Glomerular endothelial cell (primary cell): ENCODE measurements around the gene IFT81. TPM values are rescaled to one million over a fixed set of nuclear protein-coding genes. Genes with fewer than 3 reads are reported as not detected.
"Not testable (repeated sequence)": the region's sequence is repeated elsewhere in the genome, so short reads cannot be mapped to it uniquely, and the experiment has no call there.

ENCODE experiments used
- DNase-seq: peaks from one replicate; pipeline ENCODE4 v3.0.0-alpha.2; 2011; ENCODE audit warnings: low read depth, low spot score; ENCODE audit errors: extremely low read depth
- total RNA-seq: library from RNA; depleted of rRNA; stranded (reverse); fragments of >200 nt; gene quantifications from 2 replicates; pipeline ENCODE4 v1.2.3, GENCODE V29; 2015

The IFT81 gene
- total RNA-seq, 1 donor from 2014 or later: 11.4 TPM

DNA sequence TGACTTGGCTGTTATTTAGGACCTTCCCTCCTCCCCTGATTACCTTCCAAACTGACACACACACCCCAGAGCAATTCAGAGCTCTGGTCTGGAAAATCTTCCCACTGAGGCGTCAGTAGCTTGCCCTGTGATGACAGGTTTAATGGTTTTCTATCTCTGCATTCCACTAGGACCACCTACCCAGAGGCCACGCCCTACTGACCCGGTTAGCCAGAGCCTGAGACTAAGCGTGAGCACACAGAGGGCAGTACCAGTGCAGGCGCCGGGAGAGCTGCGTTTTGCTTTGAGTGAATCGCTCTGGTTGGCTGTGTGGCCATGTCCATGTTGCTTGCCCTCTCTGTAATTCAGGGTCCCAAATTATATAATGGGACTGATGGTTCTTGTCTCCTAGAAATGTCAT lies 120.7 kb downstream of the IFT81 start:
- DNase-seq: no peak

DNA sequence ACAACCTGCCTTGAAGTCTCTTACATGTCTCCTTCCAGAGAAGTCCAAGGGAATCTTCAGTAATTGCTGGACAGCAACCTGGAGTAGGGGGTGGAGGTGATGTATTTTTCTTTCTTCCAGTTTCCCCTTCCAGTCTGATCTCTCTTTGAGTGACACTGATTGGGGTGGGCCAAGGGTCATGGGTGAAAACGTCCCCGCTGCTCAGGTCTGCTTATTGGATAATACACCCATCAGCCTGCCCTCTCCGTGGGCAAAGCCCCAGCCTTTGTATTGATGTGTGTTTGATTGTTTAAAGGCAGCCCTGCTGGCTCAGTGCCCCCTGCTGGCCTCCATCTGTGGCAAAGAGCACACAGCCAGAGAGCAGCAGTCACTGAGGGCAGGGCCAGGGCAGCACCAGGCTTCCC lies 121.2 kb downstream of the IFT81 start:
- DNase-seq: no peak

DNA sequence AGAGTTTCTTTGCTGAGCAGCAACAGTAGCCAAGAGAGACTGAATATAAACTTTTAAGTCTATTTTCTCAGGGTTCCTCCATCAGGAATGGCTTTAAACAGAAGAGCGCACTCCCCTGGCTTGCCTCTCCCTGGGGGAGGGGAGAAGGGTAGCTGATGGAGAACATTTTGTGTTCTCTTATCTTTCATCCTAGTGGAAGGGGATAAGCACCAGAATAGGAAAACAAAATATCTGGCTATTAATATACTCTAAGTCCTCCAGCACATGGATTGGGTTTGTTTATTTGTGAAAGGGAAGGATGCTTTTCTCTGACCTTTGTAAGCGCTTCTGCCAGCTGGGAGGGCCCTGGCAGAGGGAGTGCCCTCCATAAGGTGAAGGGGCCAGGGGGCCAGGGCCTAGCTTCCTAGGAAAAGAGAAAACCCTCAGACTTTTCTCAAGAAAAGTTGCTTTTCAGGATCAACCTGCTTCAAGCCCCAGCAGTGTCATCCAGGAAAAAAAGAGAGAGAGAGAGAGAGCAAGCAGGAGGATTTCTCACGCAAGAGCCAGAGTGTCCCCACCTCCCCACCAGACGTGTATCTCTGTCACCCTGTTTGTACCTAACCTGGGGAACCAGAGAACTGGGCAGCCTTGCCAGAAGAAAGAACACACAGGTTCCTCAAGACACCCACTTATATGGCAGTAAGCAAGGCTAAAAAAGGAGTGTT lies 122.6 kb downstream of the IFT81 start:
- DNase-seq: no peak

DNA sequence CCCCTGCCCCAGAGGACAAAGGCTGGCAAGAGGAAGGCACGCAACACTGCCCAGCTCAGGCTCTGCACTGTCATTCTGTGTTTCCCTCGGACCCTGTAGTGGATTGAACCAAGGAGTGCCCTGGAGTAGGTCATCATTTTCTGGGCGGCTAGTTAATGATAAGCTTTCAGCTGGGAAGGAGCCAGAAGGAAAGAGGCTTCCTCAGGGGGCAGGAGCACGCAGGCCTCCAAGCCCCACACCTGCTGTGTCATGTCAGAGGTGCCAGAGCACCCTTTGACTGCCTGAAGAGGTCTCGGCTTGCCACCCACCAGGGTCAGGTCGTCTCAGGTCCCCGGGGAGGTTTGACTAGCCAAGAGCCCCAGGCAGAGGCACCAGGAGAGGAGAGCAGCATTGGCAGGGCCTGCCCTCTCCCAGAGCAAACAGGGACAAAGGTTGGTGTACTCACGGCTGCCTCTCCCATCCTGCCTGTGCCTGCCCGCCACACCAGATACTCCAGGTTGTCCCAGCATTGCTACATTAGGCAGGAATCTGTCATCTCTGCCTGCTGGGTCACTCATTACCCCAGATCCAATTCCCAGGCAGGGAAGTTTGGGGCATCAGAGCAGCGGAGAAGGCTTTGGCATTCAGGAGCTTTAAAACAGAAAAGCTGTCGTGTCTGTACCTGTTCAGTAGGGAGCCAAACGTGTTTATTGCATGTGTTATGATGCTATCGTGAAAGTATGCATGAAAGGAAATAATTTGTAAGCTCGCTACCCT lies 123.4 kb downstream of the IFT81 start:
- no peak for DNase-seq

DNA sequence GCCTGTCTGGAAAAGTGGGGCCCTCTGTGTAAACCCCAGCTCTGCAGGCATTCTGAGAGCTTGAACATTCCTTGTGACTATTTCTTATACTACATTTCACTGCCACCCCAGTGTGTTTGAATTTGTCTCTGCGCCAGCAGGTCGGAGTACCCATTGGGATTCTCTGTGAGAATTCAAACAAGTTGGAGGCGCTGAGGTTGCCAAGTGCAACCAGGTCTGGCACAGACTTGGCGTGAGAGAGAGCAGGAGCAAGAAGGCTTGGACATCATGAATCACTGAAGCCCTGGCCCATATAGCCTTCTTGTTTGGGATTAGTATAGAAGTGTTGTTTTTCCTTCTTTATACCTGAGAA lies 123.9 kb downstream of the IFT81 start:
- DNase-seq: no peak

DNA sequence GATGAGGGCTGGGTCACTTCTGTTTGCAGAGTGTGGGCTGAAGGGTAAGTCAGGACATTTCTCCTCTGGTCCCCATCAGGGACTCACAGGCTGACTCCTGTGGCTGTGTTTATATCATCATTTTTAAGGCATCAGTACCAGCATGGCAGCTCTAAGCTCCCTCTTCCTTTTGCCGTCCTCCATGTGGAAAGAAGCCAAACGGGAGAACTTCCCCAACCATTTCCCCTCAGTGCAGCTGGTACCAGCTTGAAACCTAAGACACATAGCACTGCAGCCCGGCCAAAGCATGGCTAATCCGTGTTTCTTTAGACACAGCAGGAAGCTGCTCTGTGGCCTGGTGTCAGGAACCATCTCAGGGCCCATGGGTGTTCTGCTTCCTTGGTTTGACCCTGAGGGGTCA lies 124.9 kb downstream of the IFT81 start:
- no peak for DNase-seq

DNA sequence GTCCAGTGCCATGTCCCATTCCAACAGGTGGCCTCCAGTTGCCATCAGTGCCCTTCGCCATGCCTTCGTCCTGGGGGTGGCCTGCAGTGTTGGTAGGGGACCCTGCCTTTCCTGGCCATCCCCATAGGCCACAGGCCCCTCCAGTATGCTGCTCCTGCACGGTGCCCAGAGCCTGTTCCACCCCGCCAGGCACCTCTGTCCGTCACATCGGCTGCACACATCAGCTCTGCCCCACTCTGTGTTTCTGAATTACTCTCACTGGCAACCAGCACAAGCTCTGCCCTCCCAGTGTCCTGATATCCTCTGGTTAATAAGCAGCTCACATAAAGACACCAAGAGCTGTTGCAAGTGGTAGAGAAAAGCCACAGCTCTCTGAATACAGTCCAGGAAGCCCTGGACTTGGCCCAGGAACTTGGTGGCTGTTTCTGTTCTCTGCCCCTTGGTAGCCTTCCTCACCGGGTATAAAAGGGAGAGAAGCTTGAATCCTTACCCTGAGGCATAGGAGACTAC lies 125.6 kb downstream of the IFT81 start:
- no peak for DNase-seq

DNA sequence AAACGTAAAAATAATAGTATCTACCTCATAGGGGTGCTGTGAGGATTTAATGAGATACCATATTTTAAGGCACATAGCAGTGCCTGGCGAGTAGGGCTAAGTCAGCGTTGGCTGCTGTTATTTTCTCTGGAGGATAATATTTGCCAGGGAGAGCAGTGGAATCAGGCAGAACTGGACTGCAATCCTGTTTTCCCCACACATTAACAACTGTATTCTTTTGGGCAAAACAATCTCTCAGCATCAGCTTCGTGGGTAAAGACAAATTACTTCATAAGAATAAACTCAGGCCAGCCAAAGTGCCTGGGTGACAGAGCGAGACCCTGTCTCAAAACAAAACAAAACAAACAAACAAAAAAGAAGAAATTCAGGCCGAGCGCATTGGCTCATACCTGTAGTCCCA lies 127.2 kb downstream of the IFT81 start:
- DNase-seq: no peak

DNA sequence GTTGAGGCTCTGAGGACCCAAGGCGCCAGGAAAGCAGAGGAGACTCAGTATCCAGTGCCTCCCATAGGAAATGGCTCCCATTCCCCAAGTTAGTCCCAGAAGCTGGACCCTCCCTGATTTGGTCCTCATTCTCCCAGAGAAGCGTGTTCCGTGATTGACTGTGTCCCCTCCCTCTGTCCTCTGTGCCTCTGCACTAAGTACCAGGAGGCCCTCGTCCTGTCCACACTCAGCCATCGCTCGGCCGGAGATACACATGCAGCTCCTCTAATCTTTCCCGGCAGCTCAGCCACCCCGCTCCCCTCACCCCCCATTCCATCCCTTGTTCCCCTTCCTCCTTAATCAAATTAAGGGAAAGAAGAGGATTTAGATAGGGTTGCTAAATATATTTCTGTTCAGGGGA lies 128.6 kb downstream of the IFT81 start:
- no peak for DNase-seq

DNA sequence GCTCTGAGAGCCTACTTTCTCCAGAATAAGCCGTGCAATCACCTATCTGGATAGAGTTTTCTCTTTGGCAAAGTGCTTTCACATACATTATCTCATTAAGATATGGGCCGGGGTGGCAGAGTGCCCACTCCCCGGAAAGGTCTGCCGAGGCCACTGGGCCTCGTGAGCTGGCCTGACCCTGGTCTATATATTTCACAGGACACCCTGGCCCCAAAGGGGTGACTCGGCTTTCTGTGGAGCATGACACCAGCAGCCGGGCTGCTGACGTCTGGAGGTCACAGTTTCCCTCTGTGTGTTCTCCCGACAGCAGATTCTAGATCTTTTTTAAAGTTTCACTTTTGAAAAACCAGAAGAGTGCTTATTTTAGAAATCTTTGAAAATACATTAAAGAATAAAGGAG lies 129.0 kb downstream of the IFT81 start:
- DNase-seq: no peak

DNA sequence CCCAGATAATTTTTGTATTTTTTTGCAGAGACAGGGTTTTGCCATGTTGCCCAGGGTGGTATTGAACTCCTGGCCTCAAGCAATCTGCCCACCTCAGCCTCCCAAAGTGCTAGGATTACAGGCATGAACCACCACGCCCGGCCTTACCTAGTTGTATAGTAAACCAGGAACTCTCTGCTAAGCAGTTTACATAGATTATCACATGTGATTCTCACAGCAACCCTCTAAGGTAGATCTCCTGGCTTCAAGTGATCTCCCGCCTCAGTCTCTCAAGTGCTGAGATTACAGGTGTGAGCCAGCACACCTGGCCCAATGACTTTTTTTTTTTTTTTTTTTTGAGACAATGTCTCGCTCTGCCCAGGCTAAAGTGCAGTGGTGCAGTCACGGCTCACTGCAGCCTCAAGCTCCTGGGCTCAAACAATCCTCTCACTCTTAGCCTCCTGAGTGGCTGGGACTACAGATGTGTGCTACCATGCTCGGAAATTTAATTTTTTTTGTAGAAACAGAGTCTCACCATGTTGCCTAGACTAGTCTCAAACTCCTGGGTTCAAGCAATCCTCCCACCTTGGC lies 130.9 kb downstream of the IFT81 start:
- DNase-seq: no peak

DNA sequence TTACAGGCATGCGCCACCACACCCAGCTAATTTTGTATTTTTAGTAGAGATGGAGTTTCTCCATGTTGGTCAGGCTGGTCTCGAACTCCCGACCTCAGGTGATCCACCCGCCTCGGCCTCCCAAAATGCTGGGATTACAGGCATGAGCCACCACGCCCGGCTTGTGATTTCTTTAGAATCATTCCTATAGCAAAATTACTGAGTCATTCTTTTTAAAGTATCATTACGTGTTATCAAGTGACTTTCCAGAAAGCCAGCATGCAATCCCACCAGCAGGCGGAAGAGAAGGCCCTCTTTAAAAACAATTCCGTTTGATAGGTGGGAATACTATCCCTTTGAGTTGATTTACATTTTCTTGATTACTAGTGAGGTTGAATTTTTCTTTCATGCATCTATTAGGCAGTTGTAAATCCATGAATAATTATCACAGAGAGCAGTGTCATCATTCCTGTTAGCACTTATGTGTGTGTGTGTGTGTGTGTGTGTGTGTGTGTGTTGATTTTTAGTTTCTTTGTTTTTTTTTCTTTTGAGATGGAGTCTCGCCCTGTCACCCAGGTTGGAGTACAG lies 131.8 kb downstream of the IFT81 start:
- DNase-seq: not testable (repeated sequence)

DNA sequence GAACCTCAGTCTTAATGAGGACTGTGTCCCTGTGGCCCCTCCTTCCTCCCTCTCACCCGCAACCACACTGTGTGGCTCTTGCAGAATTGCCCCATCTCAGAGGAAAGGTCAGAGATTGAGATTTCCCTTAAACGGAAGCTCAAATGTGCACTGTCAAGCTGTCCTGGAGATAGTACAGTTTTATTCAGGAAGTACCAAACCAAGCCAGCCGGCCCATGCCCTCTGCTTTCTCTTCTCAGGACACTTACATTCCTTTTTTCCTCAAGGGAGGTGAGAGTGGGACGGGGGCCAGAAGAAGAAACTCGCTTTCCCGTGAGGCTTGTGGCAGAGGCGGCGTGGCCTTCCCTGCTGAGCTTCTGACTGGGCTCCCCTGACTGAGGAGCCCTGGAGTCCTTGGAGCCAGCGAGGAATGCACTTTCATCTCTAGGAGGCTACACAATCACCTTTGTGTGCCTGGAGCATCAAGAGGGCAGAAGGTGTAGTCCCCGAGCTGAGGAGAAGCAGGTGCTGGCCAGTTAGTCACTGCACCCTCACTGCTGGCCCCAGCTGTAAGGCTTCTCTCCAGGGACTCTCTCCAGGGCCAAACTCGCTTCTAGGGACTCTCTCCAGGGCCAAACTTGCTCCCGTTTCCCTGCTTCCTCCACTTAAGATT lies 132.7 kb downstream of the IFT81 start:
- DNase-seq: no peak

DNA sequence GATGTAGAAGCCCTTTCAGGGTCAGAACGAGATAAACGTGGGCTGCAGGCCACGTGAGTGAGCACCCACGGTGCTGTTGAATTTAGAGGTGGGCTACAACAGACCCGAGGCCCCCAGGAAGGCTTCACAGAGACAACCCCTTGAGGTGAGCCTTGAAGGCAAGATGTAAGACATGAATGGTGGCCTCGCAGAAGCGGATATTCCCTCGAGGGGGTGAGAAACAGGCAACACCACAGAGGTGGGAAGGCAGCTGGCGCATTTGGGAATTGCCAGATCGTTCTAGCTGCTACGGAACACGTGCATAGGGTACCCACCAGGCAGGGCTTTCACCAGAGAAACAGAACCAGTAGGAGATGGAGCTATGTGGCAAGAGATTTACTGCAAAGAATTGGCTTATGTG lies 134.3 kb downstream of the IFT81 start:
- no peak for DNase-seq

DNA sequence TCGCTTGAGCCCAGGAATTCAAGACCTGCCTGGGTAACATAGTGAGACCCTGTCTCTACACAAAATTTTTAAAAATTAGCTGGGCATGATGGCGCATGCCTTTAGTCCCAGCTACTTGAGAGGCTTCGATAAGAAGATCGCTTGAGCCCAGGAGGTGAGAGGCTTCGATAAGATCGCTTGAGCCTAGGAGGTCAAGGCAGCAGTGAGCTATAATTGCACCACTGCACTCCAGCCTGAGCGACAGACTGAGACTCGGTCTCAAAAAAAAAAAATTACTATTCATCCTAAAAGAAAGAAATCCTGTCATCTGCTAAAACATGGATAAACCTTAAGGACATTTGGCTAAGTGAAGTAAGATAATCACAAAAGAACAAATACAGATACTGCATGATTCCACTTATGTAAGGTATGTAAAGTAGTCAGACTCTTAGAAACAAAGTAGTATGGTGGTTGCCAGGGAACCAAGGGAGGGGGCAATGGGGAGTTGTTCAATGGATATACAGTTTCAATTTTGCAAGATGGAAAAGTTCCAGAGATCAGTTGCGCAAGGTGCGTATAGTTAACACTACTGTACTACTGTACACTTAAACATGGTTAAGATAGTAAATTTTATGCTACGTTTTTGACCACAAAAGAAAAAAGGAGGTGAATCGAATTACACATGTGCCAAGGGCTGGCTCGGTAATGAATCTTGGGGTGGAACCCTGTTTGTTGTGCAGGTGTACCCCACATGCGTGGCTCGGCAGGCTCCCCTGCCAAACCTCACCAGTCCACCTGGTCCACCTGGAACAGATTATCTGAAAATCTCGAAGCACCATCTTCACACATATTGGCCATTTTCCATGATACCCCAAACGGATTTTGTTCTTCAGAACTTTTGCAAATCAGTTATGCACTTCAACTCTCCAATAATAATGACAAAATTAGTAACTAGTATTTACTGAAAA lies 138.6 kb downstream of the IFT81 start:
- DNase-seq: no peak

DNA sequence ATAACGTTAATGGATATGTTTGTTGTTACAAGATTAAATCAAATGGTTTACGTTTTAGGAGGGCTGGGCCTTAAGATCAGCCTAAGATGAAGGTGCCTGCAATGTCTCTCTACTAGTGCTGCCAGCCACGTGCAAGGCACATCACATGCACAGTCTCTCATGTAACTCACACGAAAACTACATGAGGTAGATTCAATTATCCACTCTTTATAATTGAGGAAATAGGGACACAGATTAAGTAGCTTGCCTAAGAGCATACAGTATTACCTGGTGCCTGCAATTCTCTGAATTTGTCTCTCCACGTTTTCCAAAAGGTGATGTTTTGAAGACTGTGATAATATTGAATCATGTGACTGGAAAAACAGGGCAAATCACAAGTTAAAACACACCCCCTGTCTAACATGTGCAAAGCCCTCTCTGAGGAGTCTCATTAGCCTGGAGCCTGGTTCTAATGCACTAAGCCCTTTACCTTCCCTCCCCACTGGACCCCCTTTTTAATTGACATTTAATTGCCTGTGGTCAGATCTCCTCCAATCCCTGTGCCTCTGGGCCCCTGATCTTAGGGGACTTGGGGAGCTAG lies 142.3 kb downstream of the IFT81 start:
- DNase-seq: no peak

DNA sequence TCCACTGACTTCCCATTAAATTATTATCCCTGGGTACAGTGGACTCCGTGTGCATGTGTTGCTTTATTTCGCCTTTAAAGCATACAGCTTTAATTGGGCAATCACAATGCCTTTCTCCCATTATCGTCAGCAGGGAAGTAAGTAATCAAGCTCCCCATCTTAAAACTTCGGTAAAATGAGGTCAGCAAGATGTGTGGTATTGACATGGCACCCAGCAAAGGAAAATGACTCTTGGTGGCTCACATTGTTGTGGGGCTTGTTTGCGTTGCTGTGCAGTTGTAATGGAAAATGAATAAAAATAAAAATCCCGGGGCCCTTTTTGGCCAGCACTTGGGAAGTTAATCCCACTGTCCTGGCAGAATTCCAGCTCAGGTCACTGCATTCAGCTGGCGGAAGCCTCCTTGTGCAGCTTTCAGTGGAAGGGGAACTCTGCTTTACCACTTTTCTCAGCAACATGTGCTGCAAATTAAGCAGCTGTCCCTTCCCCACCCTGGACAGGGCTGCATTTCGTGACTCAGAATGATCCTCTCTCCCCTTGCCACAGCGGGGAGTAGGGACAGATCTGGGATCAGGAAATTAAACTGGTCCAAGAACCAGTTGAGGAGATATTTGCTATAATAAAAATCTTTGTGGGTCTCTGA lies 142.9 kb downstream of the IFT81 start:
- DNase-seq: peak; percentile 60
